ENCODE data around the gene ITIH5. TPM values are rescaled to one million over a fixed set of nuclear protein-coding genes. Genes with fewer than 3 reads are reported as not detected.

ITIH5 gene
- total RNA-seq, 1 experiment from 2014 or later, result not detected

GRCh38 chr10:7551289-7551688 is 115.5 kb downstream of the ITIH5 start:
- DNase-seq (ENCODE audit: low read depth), result no peak

GRCh38 chr10:7550013-7550412 is 116.8 kb downstream of the ITIH5 start:
- DNase-seq (ENCODE audit: low read depth), result no peak

GRCh38 chr10:7547829-7548228 is 118.9 kb downstream of the ITIH5 start:
- no peak for DNase-seq (ENCODE audit: low read depth)

- DNase-seq (ENCODE audit: low read depth), result no peak
Observed at GRCh38 chr10:7547206-7547605, 119.6 kb downstream of the ITIH5 start.

GRCh38 chr10:7546385-7546967 is 120.3 kb downstream of the ITIH5 start:
- DNase-seq (ENCODE audit: low read depth), result no peak

GRCh38 chr10:7545792-7546191 is 121.0 kb downstream of the ITIH5 start:
- no peak for DNase-seq (ENCODE audit: low read depth)

- no peak for DNase-seq (ENCODE audit: low read depth)
Observed at GRCh38 chr10:7545261-7545660, 121.5 kb downstream of the ITIH5 start.

GRCh38 chr10:7544203-7544602 is 122.6 kb downstream of the ITIH5 start:
- DNase-seq (ENCODE audit: low read depth), result no peak

GRCh38 chr10:7542189-7542914 is 124.4 kb downstream of the ITIH5 start:
- DNase-seq (ENCODE audit: low read depth), result no peak

- no peak for DNase-seq (ENCODE audit: low read depth)
Observed at GRCh38 chr10:7541137-7542087, 125.4 kb downstream of the ITIH5 start.

- no peak for DNase-seq (ENCODE audit: low read depth)
Observed at GRCh38 chr10:7538970-7539654, 127.7 kb downstream of the ITIH5 start.

- no peak for DNase-seq (ENCODE audit: low read depth)
Observed at GRCh38 chr10:7537126-7537525, 129.6 kb downstream of the ITIH5 start.

GRCh38 chr10:7534480-7534852 is 132.3 kb downstream of the ITIH5 start:
- DNase-seq (ENCODE audit: low read depth), result no peak

GRCh38 chr10:7533657-7534479 is 132.9 kb downstream of the ITIH5 start:
- no peak for DNase-seq (ENCODE audit: low read depth)

- no peak for DNase-seq (ENCODE audit: low read depth)
Observed at GRCh38 chr10:7532723-7533498, 133.9 kb downstream of the ITIH5 start.

GRCh38 chr10:7529638-7530037 is 137.1 kb downstream of the ITIH5 start:
- DNase-seq (ENCODE audit: low read depth), result no peak

GRCh38 chr10:7527468-7527867 is 139.3 kb downstream of the ITIH5 start:
- DNase-seq (ENCODE audit: low read depth), result no peak

GRCh38 chr10:7526017-7526400 is 140.8 kb downstream of the ITIH5 start:
- DNase-seq (ENCODE audit: low read depth), result no peak

GRCh38 chr10:7525314-7526016 is 141.3 kb downstream of the ITIH5 start:
- DNase-seq (ENCODE audit: low read depth), result peak; percentile 44
